GM21423 (cell line): ENCODE results near the gene RIMBP2.

Experiments used
- ATAC-seq: cut with Tn5 transposase; IDR thresholded peaks from one replicate; pipeline ENCODE4 v1.9.1; 2021; ENCODE audit warnings: mild to moderate bottlenecking, moderate library complexity; ENCODE audit not compliant: unreplicated experiment

Gene RIMBP2

GRCh38 chr12:130434560-130434959 is 281.5 kb downstream of the RIMBP2 start:
- no peak for ATAC-seq

- ATAC-seq, result no peak
Measured at GRCh38 chr12:130433834-130434233, 282.3 kb downstream of the RIMBP2 start.

- no peak for ATAC-seq
Measured at GRCh38 chr12:130433411-130433810, 282.7 kb downstream of the RIMBP2 start.

GRCh38 chr12:130431176-130431575 is 284.9 kb downstream of the RIMBP2 start:
- ATAC-seq, result no peak

GRCh38 chr12:130429656-130430505 is 286.2 kb downstream of the RIMBP2 start:
- no peak for ATAC-seq

GRCh38 chr12:130428116-130428515 is 288.0 kb downstream of the RIMBP2 start:
- no peak for ATAC-seq

- ATAC-seq, result no peak
Measured at GRCh38 chr12:130427381-130427887, 288.7 kb downstream of the RIMBP2 start.

GRCh38 chr12:130425698-130426245 is 290.3 kb downstream of the RIMBP2 start:
- ATAC-seq, result no peak

- no peak for ATAC-seq
Measured at GRCh38 chr12:130424858-130425697, 291.0 kb downstream of the RIMBP2 start.

GRCh38 chr12:130423991-130424857 is 291.9 kb downstream of the RIMBP2 start:
- ATAC-seq, result no peak

- ATAC-seq, result no peak
Measured at GRCh38 chr12:130423136-130423535, 293.0 kb downstream of the RIMBP2 start.

- no peak for ATAC-seq
Measured at GRCh38 chr12:130422676-130423075, 293.4 kb downstream of the RIMBP2 start.

GRCh38 chr12:130421896-130422295 is 294.2 kb downstream of the RIMBP2 start:
- no peak for ATAC-seq

- ATAC-seq, result no peak
Measured at GRCh38 chr12:130420071-130420470, 296.0 kb downstream of the RIMBP2 start.

GRCh38 chr12:130419116-130419515 is 297.0 kb downstream of the RIMBP2 start:
- ATAC-seq, result no peak

- no peak for ATAC-seq
Measured at GRCh38 chr12:130418251-130418650, 297.8 kb downstream of the RIMBP2 start.

GRCh38 chr12:130414381-130414780 is 301.7 kb downstream of the RIMBP2 start:
- no peak for ATAC-seq

GRCh38 chr12:130413909-130414308 is 302.2 kb downstream of the RIMBP2 start:
- ATAC-seq, result no peak

GRCh38 chr12:130412384-130412783 is 303.7 kb downstream of the RIMBP2 start:
- ATAC-seq, result no peak

GRCh38 chr12:130405332-130405731 is 310.8 kb downstream of the RIMBP2 start:
- no peak for ATAC-seq
